HG02610 (cell line): ENCODE measurements around the gene SVEP1.

Experiments used
- ATAC-seq: cut with Tn5 transposase; IDR thresholded peaks from one replicate; pipeline ENCODE4 v1.9.1; 2021; ENCODE audit warnings: mild to moderate bottlenecking, moderate library complexity; ENCODE audit not compliant: unreplicated experiment

The SVEP1 gene

GRCh38 chr9:110528645-110529044 lies 50.9 kb downstream of the SVEP1 start:
- ATAC-seq, result no peak

GRCh38 chr9:110526426-110526825 lies 53.1 kb downstream of the SVEP1 start:
- ATAC-seq, result no peak

GRCh38 chr9:110521206-110521605 lies 58.3 kb downstream of the SVEP1 start:
- no peak for ATAC-seq

- no peak for ATAC-seq
Measured at GRCh38 chr9:110520120-110520701, 59.3 kb downstream of the SVEP1 start.

GRCh38 chr9:110517483-110517882 lies 62.1 kb downstream of the SVEP1 start:
- no peak for ATAC-seq

- ATAC-seq, result no peak
Measured at GRCh38 chr9:110514897-110515296, 64.6 kb downstream of the SVEP1 start.

GRCh38 chr9:110512817-110513216 lies 66.7 kb downstream of the SVEP1 start:
- no peak for ATAC-seq

GRCh38 chr9:110509792-110510191 lies 69.7 kb downstream of the SVEP1 start:
- ATAC-seq, result no peak

GRCh38 chr9:110502842-110503241 lies 76.7 kb downstream of the SVEP1 start:
- no peak for ATAC-seq

GRCh38 chr9:110499608-110500007 lies 79.9 kb downstream of the SVEP1 start:
- no peak for ATAC-seq

GRCh38 chr9:110487196-110487595 lies 92.3 kb downstream of the SVEP1 start:
- no peak for ATAC-seq

- ATAC-seq, result no peak
Measured at GRCh38 chr9:110486218-110486617, 93.3 kb downstream of the SVEP1 start.

- no peak for ATAC-seq
Measured at GRCh38 chr9:110479481-110479880, 100.1 kb downstream of the SVEP1 start.

- ATAC-seq, result no peak
Measured at GRCh38 chr9:110476251-110476650, 103.3 kb downstream of the SVEP1 start.

- ATAC-seq, result no peak
Measured at GRCh38 chr9:110472111-110472510, 107.4 kb downstream of the SVEP1 start.

- ATAC-seq, result no peak
Measured at GRCh38 chr9:110468950-110469349, 110.6 kb downstream of the SVEP1 start.

GRCh38 chr9:110465190-110465589 lies 114.4 kb downstream of the SVEP1 start:
- ATAC-seq, result no peak

- no peak for ATAC-seq
Measured at GRCh38 chr9:110464321-110464720, 115.2 kb downstream of the SVEP1 start.

GRCh38 chr9:110463499-110463898 lies 116.0 kb downstream of the SVEP1 start:
- ATAC-seq, result no peak

GRCh38 chr9:110457245-110457644 lies 122.3 kb downstream of the SVEP1 start:
- ATAC-seq, result no peak

GRCh38 chr9:110456681-110457080 lies 122.9 kb downstream of the SVEP1 start:
- no peak for ATAC-seq

GRCh38 chr9:110455860-110456259 lies 123.7 kb downstream of the SVEP1 start:
- ATAC-seq, result no peak

- no peak for ATAC-seq
Measured at GRCh38 chr9:110452227-110452801, 127.2 kb downstream of the SVEP1 start.
